ENCODE data around the gene ZNF786. TPM values are rescaled to one million over a fixed set of nuclear protein-coding genes. Genes with fewer than 3 reads are reported as not detected.
"Not testable (repeated sequence)": the region's sequence is repeated elsewhere in the genome, so short reads cannot be mapped to it uniquely, and the experiment has no call there.

Gene ZNF786
- total RNA-seq, 1 experiment from 2014 or later: 3.0 TPM

- not testable (repeated sequence) for DNase-seq (ENCODE audit: low spot score)
Observed at GRCh38 chr7:149030439-149030838, 60.1 kb downstream of the ZNF786 start.

- DNase-seq (ENCODE audit: low spot score): peak; percentile 99
Observed at GRCh38 chr7:149028346-149029109, 62.0 kb downstream of the ZNF786 start, which contains the start of gene PDIA4. Gene PDIA4 (minus strand): TSS chr7:149028505. CDS start chr7:149028408, 97 bp downstream.

- DNase-seq (ENCODE audit: low spot score): no peak
Observed at GRCh38 chr7:149027611-149028345, 62.7 kb downstream of the ZNF786 start.

- no peak for DNase-seq (ENCODE audit: low spot score)
Observed at GRCh38 chr7:149027055-149027454, 63.5 kb downstream of the ZNF786 start.

- DNase-seq (ENCODE audit: low spot score): no peak
Observed at GRCh38 chr7:149023662-149024061, 66.9 kb downstream of the ZNF786 start.

- no peak for DNase-seq (ENCODE audit: low spot score)
Observed at GRCh38 chr7:149022756-149023360, 67.7 kb downstream of the ZNF786 start.

GRCh38 chr7:149021725-149022062, 68.8 kb downstream of the ZNF786 start:
- no peak for DNase-seq (ENCODE audit: low spot score)

- no peak for DNase-seq (ENCODE audit: low spot score)
Observed at GRCh38 chr7:149020483-149020882, 70.0 kb downstream of the ZNF786 start.

Other genes starting within 250 kb of the ZNF786 start
- gene EZH2, start 206.4 kb downstream of the ZNF786 start, total RNA-seq (2014; rRNA removed; shearing (Covaris generic)): 15.2 and 30.6 TPM in 2 replicates
- gene PDIA4, start 62.2 kb downstream of the ZNF786 start, total RNA-seq (2014; rRNA removed; shearing (Covaris generic)): 307 and 318 TPM in 2 replicates
- gene ZNF425, start 35.6 kb upstream of the ZNF786 start, total RNA-seq (2014; rRNA removed; shearing (Covaris generic)): 0.88 and 1.7 TPM in 2 replicates
- gene ZNF398, start 56.7 kb upstream of the ZNF786 start, total RNA-seq (2014; rRNA removed; shearing (Covaris generic)): 6.6 and 9.9 TPM in 2 replicates
- gene ZNF282, start 104.8 kb upstream of the ZNF786 start, total RNA-seq (2014; rRNA removed; shearing (Covaris generic)): 7.4 and 17.7 TPM in 2 replicates
- 2.2 and 4.2 TPM in 2 replicates for gene ZNF212, start 148.9 kb upstream of the ZNF786 start, total RNA-seq (2014; rRNA removed; shearing (Covaris generic))
- gene ZNF783, start 171.5 kb upstream of the ZNF786 start, total RNA-seq (2014; rRNA removed; shearing (Covaris generic)): 0.60 and 0.99 TPM in 2 replicates

Measured in H4 (cell line).